Activated CD4-positive, alpha-beta T cell treated with anti-CD3 and anti-CD28 coated beads, Interleukin-2, amount 10 ng/mL, durations not matched to agents 24 days and 14 days (primary cell): ENCODE data around the gene DGKH. TPM values are rescaled to one million over a fixed set of nuclear protein-coding genes. Genes with fewer than 3 reads are reported as not detected.

Experiments used
- DNase-seq: peaks from one replicate; pipeline ENCODE4 v3.0.0; 2022
- H3K27ac Mint-ChIP-seq: one replicate; pipeline ENCODE4 v1.8.0; 2022; ENCODE audit warnings: mild to moderate bottlenecking, mixed read lengths
- H3K27me3 Mint-ChIP-seq: one replicate; pipeline ENCODE4 v1.8.0; 2022; ENCODE audit warnings: mixed read lengths
- H3K36me3 Mint-ChIP-seq: one replicate; pipeline ENCODE4 v1.8.0; 2022; ENCODE audit warnings: low read depth, mild to moderate bottlenecking, mixed read lengths
- H3K4me1 Mint-ChIP-seq: one replicate; pipeline ENCODE4 v1.8.0; 2021; ENCODE audit warnings: mixed read lengths
- H3K4me3 Mint-ChIP-seq: one replicate; pipeline ENCODE4 v1.8.0; 2022; ENCODE audit warnings: mild to moderate bottlenecking, moderate library complexity, mixed read lengths
- H3K9me3 Mint-ChIP-seq: one replicate; pipeline ENCODE4 v1.8.0; 2021; ENCODE audit warnings: mixed read lengths
- intact Hi-C: fragments of 100-400 bp; cut with micrococcal nuclease; formaldehyde crosslinking; loops from one replicate; pipeline ENCODE4 v1.15.1; 2023
- total RNA-seq: library from RNA; stranded (reverse); gene quantifications from 2 replicates; pipeline ENCODE4 v1.2.3, GENCODE V29; 2022

Gene DGKH
- total RNA-seq, 1 donor from 2014 or later = 17.9 TPM

- intact Hi-C loops = no loop called here
- peaks cover 3% of the 10 kb centered on the region for H3K9me3 Mint-ChIP-seq
- no peaks in the 10 kb centered on the region for H3K36me3 Mint-ChIP-seq
- peaks cover 16% of the 10 kb centered on the region for H3K27me3 Mint-ChIP-seq
- peak; percentile 52 for DNase-seq
- no peak overlapping the region for H3K4me3 Mint-ChIP-seq
- H3K27ac Mint-ChIP-seq = no peak overlapping the region
- no peaks in the 10 kb centered on the region for H3K4me1 Mint-ChIP-seq
Measured at GRCh38 chr13:42028113-42028799, 20.2 kb upstream of the DGKH start.

- peaks cover 12% of the 10 kb centered on the region for H3K4me1 Mint-ChIP-seq
- H3K27me3 Mint-ChIP-seq = peaks cover 30% of the 10 kb centered on the region
- intact Hi-C loops = no loop called here
- H3K36me3 Mint-ChIP-seq = no peaks in the 10 kb centered on the region
- H3K27ac Mint-ChIP-seq = no peak overlapping the region
- H3K9me3 Mint-ChIP-seq = no peaks in the 10 kb centered on the region
- no peak for DNase-seq
- H3K4me3 Mint-ChIP-seq = no peak overlapping the region
Measured at GRCh38 chr13:42035905-42036521, 12.4 kb upstream of the DGKH start.

- intact Hi-C loops = no loop called here
- Mint-ChIP-seq H3K4me1 (peaks cover 14% of the 10 kb centered on the region), H3K27ac (no peak overlapping the region), H3K27me3 (peaks cover 33% of the 10 kb centered on the region), H3K9me3 (no peaks in the 10 kb centered on the region), H3K36me3 (no peaks in the 10 kb centered on the region), H3K4me3 (no peak overlapping the region)
- DNase-seq = peak; percentile 48
Measured at GRCh38 chr13:42036711-42037110, 11.7 kb upstream of the DGKH start.

GRCh38 chr13:42038661-42039456 is 9.6 kb upstream of the DGKH start:
- no peak for DNase-seq
- H3K4me3 Mint-ChIP-seq = peak overlapping the region; percentile 84
- H3K36me3 Mint-ChIP-seq = peaks cover 2% of the 10 kb centered on the region
- intact Hi-C loops = no loop called here
- peaks cover 19% of the 10 kb centered on the region for H3K4me1 Mint-ChIP-seq
- peaks cover 36% of the 10 kb centered on the region for H3K27me3 Mint-ChIP-seq
- no peaks in the 10 kb centered on the region for H3K9me3 Mint-ChIP-seq
- H3K27ac Mint-ChIP-seq = peak overlapping the region; percentile 34

GRCh38 chr13:42039457-42039945 is 8.9 kb upstream of the DGKH start:
- peaks cover 6% of the 10 kb centered on the region for H3K36me3 Mint-ChIP-seq
- no peak for DNase-seq
- intact Hi-C loops = no loop called here
- H3K4me1 Mint-ChIP-seq = peaks cover 19% of the 10 kb centered on the region
- peak overlapping the region; percentile 77 for H3K27ac Mint-ChIP-seq
- H3K9me3 Mint-ChIP-seq = no peaks in the 10 kb centered on the region
- H3K27me3 Mint-ChIP-seq = peaks cover 33% of the 10 kb centered on the region
- H3K4me3 Mint-ChIP-seq = peak overlapping the region; percentile 84

GRCh38 chr13:42039946-42040729 is 8.3 kb upstream of the DGKH start:
- H3K36me3 Mint-ChIP-seq = peaks cover 6% of the 10 kb centered on the region
- peak; percentile 95 for DNase-seq
- intact Hi-C loops = loop anchor here (1.0 to 10.0 kb wide), 5 partner anchors 8 to 725 kb away; partner anchors contain the start of genes DGKH, NAA16 and VWA8

DNA sequence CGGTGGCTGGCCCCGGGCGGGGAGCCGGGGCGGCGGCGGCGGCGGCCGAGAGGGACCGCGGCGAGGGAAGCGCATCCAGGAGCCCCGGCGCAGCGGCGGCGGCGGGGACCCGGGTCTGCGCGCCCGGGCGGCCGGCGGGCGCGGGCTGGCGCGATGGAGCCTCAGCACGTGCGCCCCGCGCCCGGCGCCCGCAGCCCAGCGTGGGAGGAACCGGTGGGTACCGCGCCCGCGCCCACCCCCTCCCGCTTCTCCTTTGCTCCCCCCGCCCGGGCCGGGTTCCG is 7.8 kb upstream of the DGKH start:
- Mint-ChIP-seq H3K27ac (no peak overlapping the region), H3K36me3 (peaks cover 6% of the 10 kb centered on the region), H3K9me3 (no peaks in the 10 kb centered on the region), H3K27me3 (peaks cover 31% of the 10 kb centered on the region), H3K4me1 (peaks cover 19% of the 10 kb centered on the region), H3K4me3 (peak overlapping the region; percentile 83)
- DNase-seq = no peak
- intact Hi-C loops = loop anchor here (1.0 to 10.0 kb wide), 5 partner anchors 8 to 726 kb away; partner anchors contain the start of genes DGKH, NAA16 and VWA8

More at GRCh38 chr13:42039946-42040729, 8.3 kb upstream of the DGKH start:
- Mint-ChIP-seq H3K4me3 (peak overlapping the region; percentile 84), H3K9me3 (no peaks in the 10 kb centered on the region), H3K27me3 (peaks cover 31% of the 10 kb centered on the region), H3K4me1 (peaks cover 19% of the 10 kb centered on the region), H3K27ac (peak overlapping the region; percentile 83)

GRCh38 chr13:42041011-42041683 is 7.3 kb upstream of the DGKH start:
- Mint-ChIP-seq H3K4me3 (peak overlapping the region; percentile 83), H3K36me3 (peaks cover 9% of the 10 kb centered on the region), H3K9me3 (no peaks in the 10 kb centered on the region), H3K27ac (peak overlapping the region; percentile 80), H3K4me1 (peaks cover 21% of the 10 kb centered on the region), H3K27me3 (peaks cover 34% of the 10 kb centered on the region)
- intact Hi-C loops = loop anchor here (2.0 to 10.0 kb wide), 3 partner anchors 80 to 726 kb away; partner anchors contain the start of genes NAA16 and VWA8
- DNase-seq = peak; percentile 80

GRCh38 chr13:42041684-42042035 is 6.8 kb upstream of the DGKH start:
- peak overlapping the region; percentile 83 for H3K4me3 Mint-ChIP-seq
- H3K9me3 Mint-ChIP-seq = no peaks in the 10 kb centered on the region
- DNase-seq = no peak
- H3K4me1 Mint-ChIP-seq = peaks cover 21% of the 10 kb centered on the region
- H3K27me3 Mint-ChIP-seq = peaks cover 35% of the 10 kb centered on the region
- intact Hi-C loops = loop anchor here (2.0 to 10.0 kb wide), 3 partner anchors 81 to 727 kb away; partner anchors contain the start of genes NAA16 and VWA8
- H3K27ac Mint-ChIP-seq = peak overlapping the region; percentile 80
- H3K36me3 Mint-ChIP-seq = peaks cover 11% of the 10 kb centered on the region

- Mint-ChIP-seq H3K27ac (no peak overlapping the region), H3K4me3 (no peak overlapping the region), H3K4me1 (peaks cover 25% of the 10 kb centered on the region), H3K27me3 (peaks cover 24% of the 10 kb centered on the region), H3K9me3 (no peaks in the 10 kb centered on the region), H3K36me3 (peaks cover 16% of the 10 kb centered on the region)
- intact Hi-C loops = loop anchor here (5.0 to 10.0 kb wide), 2 partner anchors 576 to 729 kb away; partner anchors contain the start of gene NAA16
- DNase-seq = no peak
Measured at GRCh38 chr13:42043676-42044075, 4.8 kb upstream of the DGKH start.

DNA sequence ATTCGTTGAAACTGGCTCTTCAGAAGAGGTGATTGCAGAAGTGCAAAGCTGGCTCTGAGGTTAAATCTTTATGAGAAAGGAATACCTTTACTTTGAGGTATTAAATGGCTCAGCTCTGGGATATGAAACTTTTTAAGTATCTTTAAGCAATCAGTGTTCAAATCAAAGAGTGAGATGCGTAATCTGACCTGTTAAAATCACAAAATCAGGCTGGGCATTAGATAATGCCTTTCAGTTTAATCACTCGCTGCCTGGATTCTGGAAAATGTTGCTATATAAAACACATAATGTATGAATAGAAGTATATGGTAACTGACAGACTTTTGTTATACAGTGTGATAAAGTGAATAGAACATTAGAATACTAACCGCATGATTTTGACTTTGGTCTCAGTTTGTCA is 2.0 kb upstream of the DGKH start:
- intact Hi-C loops = loop anchor here (5.0 to 10.0 kb wide), 2 partner anchors 589 to 732 kb away; partner anchors contain the start of genes NAA16 and RGCC
- Mint-ChIP-seq H3K27ac (no peak overlapping the region), H3K4me1 (peaks cover 21% of the 10 kb centered on the region), H3K9me3 (no peaks in the 10 kb centered on the region), H3K27me3 (peaks cover 17% of the 10 kb centered on the region), H3K36me3 (peaks cover 22% of the 10 kb centered on the region), H3K4me3 (no peak overlapping the region)
- DNase-seq = no peak

- H3K27me3 Mint-ChIP-seq = peaks cover 12% of the 10 kb centered on the region
- H3K27ac Mint-ChIP-seq = peak overlapping the region; percentile 88
- H3K36me3 Mint-ChIP-seq = peaks cover 31% of the 10 kb centered on the region
- peak overlapping the region; percentile 90 for H3K4me3 Mint-ChIP-seq
- peak; percentile 79 for DNase-seq
- intact Hi-C loops = loop anchor here (1.0 to 10.0 kb wide), 6 partner anchors 7 to 733 kb away; partner anchors contain the start of genes NAA16, RGCC and VWA8
- peaks cover 20% of the 10 kb centered on the region for H3K4me1 Mint-ChIP-seq
- H3K9me3 Mint-ChIP-seq = no peaks in the 10 kb centered on the region
Measured at GRCh38 chr13:42047561-42048341, 697 bp upstream of the DGKH start.
